B cell (primary cell): ENCODE results near the gene NGEF. TPM values are rescaled to one million over a fixed set of nuclear protein-coding genes. Genes with fewer than 3 reads are reported as not detected.
A peak's percentile ranks its signal among the peaks of the same experiment; 100 is the strongest.

Source experiments
- ATAC-seq: fragments of 200-7000 bp; cut with Tn5 transposase; one replicate; pipeline ENCODE4 v1.10.0; 2021; ENCODE audit warnings: low read depth, mild to moderate bottlenecking, moderate number of reproducible peaks, moderate library complexity
- CTCF ChIA-PET: fragments of 350-600 bp; sonication (Branson Sonifier 250); formaldehyde crosslinking; loops from one replicate; lab custom pipeline; 2021; ENCODE audit warnings: antibody characterized with exemption, inconsistent platforms; lab: Charles Lee
- POLR2A ChIA-PET: fragments of 350-600 bp; sonication (Branson Sonifier 250); formaldehyde crosslinking; loops from one replicate; lab custom pipeline; 2021; ENCODE audit warnings: antibody characterized with exemption; lab: Charles Lee
- DNase-seq: peaks from one replicate; pipeline ENCODE4 v3.0.0; 2013
- H2AFZ ChIP-seq: 2 replicates; pipeline ENCODE4 v1.6.1; 2012; ENCODE audit warnings: mild to moderate bottlenecking, low read depth, low read length; ENCODE audit not compliant: insufficient read depth, poor library complexity, severe bottlenecking
- H3K27ac ChIP-seq, 2 donors: 1 replicate in 1 of 2; 2 replicates in 1 of 2; pipeline ENCODE4 v1.5.1; 2012 to 2013; ENCODE audit warnings: low read length in 2 of 2, mild to moderate bottlenecking in 2 of 2, moderate library complexity in 1 of 2
- H3K27me3 ChIP-seq, 4 experiments: fragments of 200-600 bp in 1 of 4; sonication (generic) in 1 of 4; replicated peaks in 1 of 4; 1 replicate in 2 of 4; 2 replicates in 2 of 4; pipeline versions ENCODE4 v1.6.1 to v1.7.0; 2013 to 2016; ENCODE audit warnings: low read length in 3 of 4, mild to moderate bottlenecking in 2 of 4, mixed read lengths in 1 of 4, moderate library complexity in 1 of 4; ENCODE audit not compliant: insufficient read depth in 4 of 4, control insufficient read depth in 3 of 4; ENCODE audit errors: control extremely low read depth in 1 of 4
- H3K36me3 ChIP-seq, 2 experiments: replicated peaks in 1 of 2; 1 replicate in 1 of 2; 2 replicates in 1 of 2; pipeline versions ENCODE4 v1.6.1 to v1.7.1; 2013; ENCODE audit warnings: low read length in 1 of 2; ENCODE audit not compliant: insufficient read depth in 2 of 2, control insufficient read depth in 1 of 2; ENCODE audit errors: control extremely low read depth in 1 of 2, extremely low read depth in 1 of 2
- H3K4me1 ChIP-seq, 2 donors: fragments of 200-600 bp in 1 of 2; sonication (generic) in 1 of 2; 1 replicate in 1 of 2; 2 replicates in 1 of 2; pipeline versions ENCODE4 v1.5.1 to v1.6.1; 2013 to 2017; ENCODE audit warnings: low read length in 2 of 2; ENCODE audit not compliant: control insufficient read depth in 2 of 2, insufficient read depth in 2 of 2
- H3K4me2 ChIP-seq: replicated peaks from 2 replicates; pipeline ENCODE3; 2012; ENCODE audit warnings: mild to moderate bottlenecking, low read depth, low read length; ENCODE audit not compliant: poor library complexity, severe bottlenecking
- H3K4me3 ChIP-seq, 5 experiments: fragments of 200-600 bp in 1 of 5; sonication (generic) in 1 of 5; 1 replicate in 3 of 5; 2 replicates in 2 of 5; pipeline versions ENCODE4 v1.5.1 to v1.7.0; 2011 to 2016; ENCODE audit warnings: low read length in 4 of 5, mild to moderate bottlenecking in 4 of 5, low read depth in 2 of 5, control low read depth in 1 of 5, moderate library complexity in 1 of 5; ENCODE audit not compliant: insufficient read depth in 1 of 5; ENCODE audit errors: control extremely low read depth in 1 of 5, extremely low read depth in 1 of 5
- H3K79me2 ChIP-seq: fragments of 200-600 bp; sonication (generic); one replicate; pipeline ENCODE4 v1.6.0; 2016; ENCODE audit warnings: low read length; ENCODE audit not compliant: control insufficient read depth, insufficient read depth
- H3K9ac ChIP-seq: fragments of 200-600 bp; sonication (generic); 2 replicates; pipeline ENCODE4 v1.6.1; 2017; ENCODE audit warnings: mild to moderate bottlenecking, low read length, moderate library complexity
- H3K9me3 ChIP-seq, 3 donors: one replicate each; pipeline versions ENCODE4 v1.6.1 to v1.7.1; 2013; ENCODE audit warnings: low read length in 2 of 3; ENCODE audit not compliant: control insufficient read depth in 2 of 3, insufficient read depth in 1 of 3; ENCODE audit errors: control extremely low read depth in 1 of 3
- H4K20me1 ChIP-seq: 2 replicates; pipeline ENCODE4 v1.6.0; 2012; ENCODE audit warnings: mild to moderate bottlenecking, low read length; ENCODE audit not compliant: insufficient read depth, control insufficient read depth, poor library complexity, severe bottlenecking
- H3K27ac Mint-ChIP-seq: one replicate; pipeline ENCODE4 v1.8.0; 2021; ENCODE audit warnings: mixed read lengths
- H3K27me3 Mint-ChIP-seq: one replicate; pipeline ENCODE4 v1.8.0; 2021; ENCODE audit warnings: mixed read lengths
- H3K4me1 Mint-ChIP-seq: one replicate; pipeline ENCODE4 v1.8.0; 2021; ENCODE audit warnings: mixed read lengths
- H3K4me3 Mint-ChIP-seq: one replicate; pipeline ENCODE4 v1.8.0; 2021; ENCODE audit warnings: mixed read lengths
- H3K9me3 Mint-ChIP-seq: one replicate; pipeline ENCODE4 v1.8.0; 2022; ENCODE audit warnings: mixed read lengths; ENCODE audit not compliant: insufficient read depth
- CTCF ChIP-seq: fragments of 200-600 bp; IDR thresholded peaks from one replicate; pipeline ENCODE4 v1.8.0; 2022; ENCODE audit warnings: antibody characterized with exemption, mild to moderate bottlenecking
- EZH2 ChIP-seq: IDR thresholded peaks from 2 replicates; pipeline ENCODE4 v1.6.1; 2012; ENCODE audit warnings: borderline replicate concordance, low read depth, mild to moderate bottlenecking, moderate library complexity, low read length; ENCODE audit not compliant: insufficient read depth, poor library complexity, severe bottlenecking
- WGBS: methylation state at CpG from one replicate; pipeline ENCODE4 v1.1.5; 2013; ENCODE audit warnings: missing lambda C conversion rate; ENCODE audit not compliant: insufficient coverage; 5-methylcytosine and 5-hydroxymethylcytosine counted together
- intact Hi-C: fragments of 100-400 bp; cut with micrococcal nuclease; formaldehyde crosslinking; loops from one replicate; pipeline ENCODE4 v1.10.0; 2022
- polyA plus RNA-seq: library from polyadenylated mRNA; depleted of rRNA; stranded (reverse); fragments of >200 nt; gene quantifications from 2 replicates; pipeline ENCODE4 v1.2.3, GENCODE V29; 2012
- total RNA-seq, 2 donors: library from RNA; stranded (reverse); fragments of 120-200 nt in 1 of 2; gene quantifications; 1 replicate in 1 of 2; 2 replicates in 1 of 2; pipeline versions ENCODE4 v1.2.3 to v1.2.4, GENCODE V29; 2013 to 2022

NGEF gene
- total and polyA plus RNA-seq, 2 donors (not counting 1 experiment from before 2014, with no cell fraction given): not detected

DNA sequence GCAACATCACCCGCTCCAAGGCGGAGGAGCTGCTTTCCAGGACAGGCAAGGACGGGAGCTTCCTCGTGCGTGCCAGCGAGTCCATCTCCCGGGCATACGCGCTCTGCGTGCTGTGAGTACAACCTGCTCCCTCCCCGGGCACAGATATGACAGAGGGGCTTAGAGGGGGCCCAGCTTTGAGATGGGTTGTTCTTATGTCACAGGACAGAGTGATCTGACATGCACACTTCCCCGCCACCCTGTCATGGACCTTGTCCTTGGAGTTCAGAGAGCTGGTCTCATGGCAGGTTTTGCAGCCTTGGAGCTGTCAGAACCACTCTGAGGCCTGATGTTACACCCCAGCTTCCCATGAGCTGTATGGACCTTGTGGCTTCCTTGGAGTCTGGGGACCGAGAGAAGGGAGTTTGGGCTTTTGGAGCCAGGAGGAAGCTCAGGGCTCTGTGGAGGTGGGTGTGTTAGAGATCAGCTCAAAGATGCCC, 47.5 kb upstream of the NGEF start:
- DNase-seq (no peak), ATAC-seq (peak; percentile 1)
- Histone ChIP-seq H3K9ac (peak overlapping the region; percentile 97), H3K9me3 (peaks cover 0 to 3% (median 0%) of the 10 kb centered on the region in 3 donors), H3K36me3 (peaks cover 0 to 34% of the 10 kb centered on the region in 2 experiments), H3K4me3 (peak overlapping the region; percentile 91 to 99 (median 98)), H3K79me2 (peaks cover 72% of the 10 kb centered on the region), H3K4me2 (peak overlapping the region; percentile 80), H4K20me1 (peaks cover 47% of the 10 kb centered on the region), H3K4me1 (peaks cover 38 to 55% of the 10 kb centered on the region in 2 donors), H3K27me3 (no peaks in the 10 kb centered on the region), H2AFZ (peak overlapping the region; percentile 82), H3K27ac (peak overlapping the region; percentile 90 to 95)
- Mint-ChIP-seq H3K27me3 (no peaks in the 10 kb centered on the region), H3K9me3 (no peaks in the 10 kb centered on the region), H3K4me3 (peak overlapping the region; percentile 76), H3K4me1 (peaks cover 47% of the 10 kb centered on the region), H3K27ac (peak overlapping the region; percentile 87)
- POLR2A ChIA-PET: interaction anchor here (0.6 to 4.8 kb wide), 24 partner anchors 10 to 288 kb away, joined by 3 to 112 read pairs (median 5); partner anchors contain the start of gene ATG16L1
- intact Hi-C loops: loop anchor here (1.0 to 5.0 kb wide), 6 partner anchors 22 to 363 kb away; partner anchors contain the start of genes ATG16L1 and GIGYF2
- CTCF ChIA-PET: interaction anchor here (0.6 to 5.4 kb wide), 27 partner anchors 8 to 1389 kb away, joined by 3 to 70 read pairs (median 6); partner anchors contain the start of gene ATG16L1
- 0% methylated on average over 13 of the region's 13 CpGs for WGBS
- TF ChIP-seq EZH2: no peak
- TF ChIP-seq CTCF: no peak
